Measurements from ENCODE around the gene TRMT5. TPM values are rescaled to one million over a fixed set of nuclear protein-coding genes. Genes with fewer than 3 reads are reported as not detected.

The TRMT5 gene, protein sequence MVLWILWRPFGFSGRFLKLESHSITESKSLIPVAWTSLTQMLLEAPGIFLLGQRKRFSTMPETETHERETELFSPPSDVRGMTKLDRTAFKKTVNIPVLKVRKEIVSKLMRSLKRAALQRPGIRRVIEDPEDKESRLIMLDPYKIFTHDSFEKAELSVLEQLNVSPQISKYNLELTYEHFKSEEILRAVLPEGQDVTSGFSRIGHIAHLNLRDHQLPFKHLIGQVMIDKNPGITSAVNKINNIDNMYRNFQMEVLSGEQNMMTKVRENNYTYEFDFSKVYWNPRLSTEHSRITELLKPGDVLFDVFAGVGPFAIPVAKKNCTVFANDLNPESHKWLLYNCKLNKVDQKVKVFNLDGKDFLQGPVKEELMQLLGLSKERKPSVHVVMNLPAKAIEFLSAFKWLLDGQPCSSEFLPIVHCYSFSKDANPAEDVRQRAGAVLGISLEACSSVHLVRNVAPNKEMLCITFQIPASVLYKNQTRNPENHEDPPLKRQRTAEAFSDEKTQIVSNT
- total RNA-seq, result 10 to 100 TPM; 20.1 to 21.6 TPM
- 10 to 100 TPM; 11.4 to 19.1 TPM for polyA plus RNA-seq (ENCODE audit: insufficient read length in 2 of 2)
- long read RNA-seq, donor 1, full-length matches to known transcripts, result 5 of 18 reads
- long read RNA-seq, donor 1, partial matches to known transcripts, result 13 of 18 reads
- long read RNA-seq, donor 1, other reads (novel, unspliced or antisense), result 0 of 18 reads
- long read RNA-seq, donor 2, result 0 reads
- long read RNA-seq, donor 3, full-length matches to known transcripts, result 3 of 3 reads
- long read RNA-seq, donor 3, partial matches to known transcripts, result 0 of 3 reads
- long read RNA-seq, donor 3, other reads (novel, unspliced or antisense), result 0 of 3 reads
- long read RNA-seq, donor 4, full-length matches to known transcripts, result 3 of 13 reads
- long read RNA-seq, donor 4, partial matches to known transcripts, result 10 of 13 reads
- long read RNA-seq, donor 4, other reads (novel, unspliced or antisense), result 0 of 13 reads

DNA sequence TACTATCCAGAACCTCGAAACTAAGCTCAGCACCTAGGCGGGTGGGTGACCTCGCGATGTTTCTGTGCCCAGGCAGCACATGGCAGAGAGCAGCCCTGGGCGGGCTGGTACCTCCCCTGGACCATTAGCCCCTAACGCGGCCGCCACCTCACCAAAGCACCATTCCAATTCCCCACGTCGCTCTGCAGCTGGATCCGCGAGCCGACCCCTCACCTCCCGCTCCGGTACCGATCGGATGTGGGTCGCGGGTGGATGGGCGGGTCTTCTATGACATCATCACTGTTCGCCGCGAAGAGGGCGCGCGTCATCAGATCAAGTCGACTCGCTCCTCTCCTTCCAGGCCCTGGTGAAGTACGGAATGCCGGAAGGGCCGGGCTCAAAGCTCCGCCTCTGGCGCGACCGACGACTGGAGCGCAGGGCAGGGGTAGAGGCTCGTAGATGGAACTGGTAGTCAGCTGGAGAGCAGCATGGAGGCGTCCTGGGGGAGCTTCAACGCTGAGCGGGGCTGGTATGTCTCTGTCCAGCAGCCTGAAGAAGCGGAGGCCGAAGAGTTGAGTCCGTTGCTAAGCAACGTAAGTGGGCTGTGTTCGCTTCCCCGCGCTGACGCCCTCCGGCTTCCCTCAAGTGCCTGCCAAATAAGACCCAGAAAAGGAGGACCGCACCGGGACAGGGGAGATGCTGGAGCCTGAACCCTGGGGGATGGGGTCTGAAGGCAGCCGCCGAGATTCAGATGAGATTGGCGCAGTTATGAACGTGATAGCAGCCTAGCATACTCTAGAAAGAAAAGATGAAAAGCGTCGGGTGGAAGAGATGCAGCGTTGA lies at the start of gene TRMT5, which contains the start of gene SLC38A6:
TSS of gene TRMT5 (minus strand) at position 269 of the 822 bp plus-strand sequence. CDS start at position 163, 106 bp downstream.
TSS of gene SLC38A6 (plus strand) at position 435 of the 822 bp plus-strand sequence. CDS start at position 468, 33 bp downstream.
- Histone ChIP-seq H3K4me3 (ENCODE audit: low read depth, low read length) (peak within 1 kb of the TSS; percentile 94), H3K27me3 (ENCODE audit: control insufficient read depth, insufficient read depth, low read length) (no peaks in the 10 kb centered on the region), H3K4me1 (ENCODE audit: control insufficient read depth, insufficient read depth, low read length) (no peaks in the 10 kb centered on the region), H3K36me3 (ENCODE audit: control insufficient read depth, insufficient read depth, low read length) (peaks cover 5% of the 10 kb centered on the region), H3K9me3 (ENCODE audit: control insufficient read depth, insufficient read depth, low read length) (no peaks in the 10 kb centered on the region), H3K27ac (ENCODE audit: low read depth, low read length) (peak within 1 kb of the TSS; percentile 92)
- 0% methylated on average over 55 of the region's 59 CpGs for WGBS (ENCODE audit: insufficient coverage)
- peak; percentile 91 to 99 (median 94) for DNase-seq (ENCODE audit: low read depth in 4 of 6, low spot score in 6 of 6)

GRCh38 chr14:61026526-61026925 lies 45.6 kb upstream of the TRMT5 start:
- no CpG with 5 or more reads among the region's 2 CpGs for WGBS (ENCODE audit: insufficient coverage)
- no peaks in the 10 kb centered on the region for H3K9me3 ChIP-seq (ENCODE audit: control insufficient read depth, insufficient read depth, low read length)
- no peaks in the 10 kb centered on the region for H3K4me1 ChIP-seq (ENCODE audit: control insufficient read depth, insufficient read depth, low read length)
- H3K27me3 ChIP-seq (ENCODE audit: control insufficient read depth, insufficient read depth, low read length), result no peaks in the 10 kb centered on the region
- no peaks in the 10 kb centered on the region for H3K36me3 ChIP-seq (ENCODE audit: control insufficient read depth, insufficient read depth, low read length)
- H3K27ac ChIP-seq (ENCODE audit: low read depth, low read length), result no peak overlapping the region
- DNase-seq (ENCODE audit: low read depth in 4 of 6, low spot score in 6 of 6), result no peak
- H3K4me3 ChIP-seq (ENCODE audit: low read depth, low read length), result no peak overlapping the region

DNA sequence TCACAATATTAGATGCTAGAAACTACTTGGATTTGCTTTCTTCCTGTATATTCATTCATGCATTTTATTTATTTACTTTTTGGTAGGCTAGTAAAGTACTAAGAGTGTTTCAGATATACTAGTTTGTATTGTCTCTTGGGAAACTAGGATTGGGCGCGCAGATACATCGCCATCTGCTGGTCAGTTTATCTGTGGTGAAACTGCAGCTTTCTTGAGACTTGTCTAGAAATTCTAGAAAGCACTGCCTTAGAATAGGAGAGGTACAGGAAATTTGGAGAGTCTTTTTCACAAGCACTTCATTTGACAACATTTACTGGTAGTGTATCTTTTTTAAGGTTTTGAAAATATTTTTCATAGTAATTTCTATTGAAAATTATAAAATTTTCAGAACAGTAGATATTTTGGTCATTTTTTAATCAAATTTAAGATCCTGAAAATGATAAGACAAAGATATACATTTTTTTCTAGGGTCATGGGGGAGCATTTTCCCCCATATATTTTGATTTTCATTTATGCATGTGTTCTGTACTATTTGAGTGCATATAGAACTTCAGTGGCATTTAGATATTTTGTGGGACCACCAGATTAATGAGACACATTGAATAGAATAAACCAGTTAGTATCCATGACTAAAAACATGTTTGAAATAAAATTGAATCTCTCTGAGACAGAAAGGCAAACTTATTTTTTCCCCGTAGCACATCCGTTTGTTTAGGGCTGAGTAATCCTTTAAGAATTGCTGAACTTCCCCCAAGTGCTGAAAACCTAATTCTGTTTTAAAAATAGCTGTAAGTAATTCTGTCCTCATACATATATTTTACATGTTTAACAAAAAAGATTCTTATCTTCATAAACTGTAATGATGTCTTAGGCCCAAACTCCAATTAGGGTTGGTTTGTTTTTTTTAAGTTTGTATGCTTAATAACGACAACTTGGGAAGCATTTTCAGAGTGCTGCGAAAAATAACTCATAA lies 44.7 kb upstream of the TRMT5 start:
- no peaks in the 10 kb centered on the region for H3K36me3 ChIP-seq (ENCODE audit: control insufficient read depth, insufficient read depth, low read length)
- no peak overlapping the region for H3K4me3 ChIP-seq (ENCODE audit: low read depth, low read length)
- H3K27ac ChIP-seq (ENCODE audit: low read depth, low read length), result no peak overlapping the region
- H3K4me1 ChIP-seq (ENCODE audit: control insufficient read depth, insufficient read depth, low read length), result no peaks in the 10 kb centered on the region
- H3K27me3 ChIP-seq (ENCODE audit: control insufficient read depth, insufficient read depth, low read length), result no peaks in the 10 kb centered on the region
- no CpG with 5 or more reads among the region's 7 CpGs for WGBS (ENCODE audit: insufficient coverage)
- peak in 5 of 6 donors; percentile 31 to 88 (median 43) for DNase-seq (ENCODE audit: low read depth in 4 of 6, low spot score in 6 of 6)
- no peaks in the 10 kb centered on the region for H3K9me3 ChIP-seq (ENCODE audit: control insufficient read depth, insufficient read depth, low read length)

GRCh38 chr14:61019537-61019936 lies 38.7 kb upstream of the TRMT5 start:
- DNase-seq (ENCODE audit: low read depth in 4 of 6, low spot score in 6 of 6), result no peak
- WGBS (ENCODE audit: insufficient coverage), result no CpG with 5 or more reads among the region's 1 CpG
- Histone ChIP-seq H3K4me3 (ENCODE audit: low read depth, low read length) (no peak overlapping the region), H3K27ac (ENCODE audit: low read depth, low read length) (no peak overlapping the region), H3K36me3 (ENCODE audit: control insufficient read depth, insufficient read depth, low read length) (no peaks in the 10 kb centered on the region), H3K4me1 (ENCODE audit: control insufficient read depth, insufficient read depth, low read length) (no peaks in the 10 kb centered on the region), H3K27me3 (ENCODE audit: control insufficient read depth, insufficient read depth, low read length) (no peaks in the 10 kb centered on the region), H3K9me3 (ENCODE audit: control insufficient read depth, insufficient read depth, low read length) (no peaks in the 10 kb centered on the region)

GRCh38 chr14:61003571-61003970 lies 22.7 kb upstream of the TRMT5 start:
- DNase-seq (ENCODE audit: low read depth in 4 of 6, low spot score in 6 of 6), result no peak
- WGBS (ENCODE audit: insufficient coverage), result no CpG with 5 or more reads among the region's 1 CpG
- Histone ChIP-seq H3K9me3 (ENCODE audit: control insufficient read depth, insufficient read depth, low read length) (no peaks in the 10 kb centered on the region), H3K27me3 (ENCODE audit: control insufficient read depth, insufficient read depth, low read length) (no peaks in the 10 kb centered on the region), H3K4me1 (ENCODE audit: control insufficient read depth, insufficient read depth, low read length) (no peaks in the 10 kb centered on the region), H3K4me3 (ENCODE audit: low read depth, low read length) (no peak overlapping the region), H3K27ac (ENCODE audit: low read depth, low read length) (no peak overlapping the region), H3K36me3 (ENCODE audit: control insufficient read depth, insufficient read depth, low read length) (peaks cover 2% of the 10 kb centered on the region)

GRCh38 chr14:60999536-60999935 lies 18.7 kb upstream of the TRMT5 start:
- H3K36me3 ChIP-seq (ENCODE audit: control insufficient read depth, insufficient read depth, low read length), result peaks cover 8% of the 10 kb centered on the region
- DNase-seq (ENCODE audit: low read depth in 4 of 6, low spot score in 6 of 6), result no peak
- H3K4me1 ChIP-seq (ENCODE audit: control insufficient read depth, insufficient read depth, low read length), result no peaks in the 10 kb centered on the region
- no CpG with 5 or more reads among the region's 2 CpGs for WGBS (ENCODE audit: insufficient coverage)
- no peaks in the 10 kb centered on the region for H3K9me3 ChIP-seq (ENCODE audit: control insufficient read depth, insufficient read depth, low read length)
- no peaks in the 10 kb centered on the region for H3K27me3 ChIP-seq (ENCODE audit: control insufficient read depth, insufficient read depth, low read length)
- no peak overlapping the region for H3K27ac ChIP-seq (ENCODE audit: low read depth, low read length)
- H3K4me3 ChIP-seq (ENCODE audit: low read depth, low read length), result no peak overlapping the region

GRCh38 chr14:60998617-60999016 lies 17.7 kb upstream of the TRMT5 start:
- Histone ChIP-seq H3K4me1 (ENCODE audit: control insufficient read depth, insufficient read depth, low read length) (no peaks in the 10 kb centered on the region), H3K4me3 (ENCODE audit: low read depth, low read length) (no peak overlapping the region), H3K9me3 (ENCODE audit: control insufficient read depth, insufficient read depth, low read length) (no peaks in the 10 kb centered on the region), H3K27ac (ENCODE audit: low read depth, low read length) (no peak overlapping the region), H3K36me3 (ENCODE audit: control insufficient read depth, insufficient read depth, low read length) (peaks cover 11% of the 10 kb centered on the region), H3K27me3 (ENCODE audit: control insufficient read depth, insufficient read depth, low read length) (no peaks in the 10 kb centered on the region)
- no peak for DNase-seq (ENCODE audit: low read depth in 4 of 6, low spot score in 6 of 6)
- WGBS (ENCODE audit: insufficient coverage), result 94% methylated on average over 8 of the region's 9 CpGs

DNA sequence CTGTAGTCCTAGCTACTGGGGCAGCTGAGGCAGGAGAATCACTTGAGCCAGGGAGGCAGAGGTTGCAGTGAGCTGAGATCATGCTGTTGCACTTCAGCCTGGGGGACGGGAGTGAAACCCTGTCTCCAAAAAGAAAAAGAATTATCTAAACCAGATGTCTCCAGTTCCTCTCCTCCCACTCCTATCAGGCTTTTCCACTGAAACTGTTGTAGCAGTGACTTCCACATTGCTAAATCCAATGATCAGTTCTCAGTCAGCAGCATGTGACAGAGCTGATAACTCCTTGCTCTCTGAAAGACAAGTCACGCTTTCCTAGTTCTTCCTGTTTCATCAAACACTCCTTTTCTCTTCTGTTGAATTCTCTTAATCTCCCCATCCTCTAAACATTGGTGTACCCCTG lies 8.7 kb upstream of the TRMT5 start:
- DNase-seq (ENCODE audit: low read depth in 4 of 6, low spot score in 6 of 6), result no peak
- WGBS (ENCODE audit: insufficient coverage), result 94% methylated on average over 1 of the region's 2 CpGs
- Histone ChIP-seq H3K9me3 (ENCODE audit: control insufficient read depth, insufficient read depth, low read length) (no peaks in the 10 kb centered on the region), H3K4me1 (ENCODE audit: control insufficient read depth, insufficient read depth, low read length) (no peaks in the 10 kb centered on the region), H3K36me3 (ENCODE audit: control insufficient read depth, insufficient read depth, low read length) (peaks cover 28% of the 10 kb centered on the region), H3K27me3 (ENCODE audit: control insufficient read depth, insufficient read depth, low read length) (no peaks in the 10 kb centered on the region), H3K4me3 (ENCODE audit: low read depth, low read length) (no peak overlapping the region), H3K27ac (ENCODE audit: low read depth, low read length) (no peak overlapping the region)
